SU-DHL-6 (cell line): ENCODE results near the gene SLC7A9.
"Not testable (repeated sequence)": the region's sequence is repeated elsewhere in the genome, so short reads cannot be mapped to it uniquely, and the experiment has no call there.

ENCODE experiments used
- H2AFZ ChIP-seq: fragments of 200-600 bp; sonication (generic); 2 replicates; pipeline ENCODE4 v1.6.1; 2014; ENCODE audit warnings: low read depth, mild to moderate bottlenecking, moderate library complexity, mixed read lengths, antibody characterized with exemption, low read length; ENCODE audit not compliant: severe bottlenecking
- H3F3A ChIP-seq: fragments of 200-600 bp; shearing (Covaris generic); 2 replicates; pipeline ENCODE4 v1.6.0; 2016; ENCODE audit warnings: antibody characterized with exemption, mild to moderate bottlenecking; ENCODE audit not compliant: insufficient read depth
- H3K27ac ChIP-seq: fragments of 200-600 bp; sonication (generic); 2 replicates; pipeline ENCODE4 v1.5.1; 2016; ENCODE audit warnings: low read depth, mild to moderate bottlenecking, low read length, moderate library complexity, mixed read lengths
- H3K27me3 ChIP-seq: fragments of 200-600 bp; sonication (generic), shearing (Covaris generic); 2 replicates; pipeline ENCODE4 v1.6.0; 2014; ENCODE audit warnings: mild to moderate bottlenecking, low read length
- H3K36me3 ChIP-seq: fragments of 200-600 bp; sonication (generic); 2 replicates; pipeline ENCODE4 v1.6.1; 2014; ENCODE audit warnings: mild to moderate bottlenecking, low read length, mixed read lengths
- H3K4me2 ChIP-seq: fragments of 300-600, 200-600 bp; shearing (Covaris generic), sonication (generic); 2 replicates; pipeline ENCODE4 v1.6.0; 2014; ENCODE audit warnings: low read length, low read depth, mild to moderate bottlenecking; ENCODE audit not compliant: poor library complexity, severe bottlenecking
- H3K4me3 ChIP-seq: fragments of 200-600 bp; sonication (generic); 2 replicates; pipeline ENCODE4 v1.5.1; 2014; ENCODE audit warnings: antibody characterized with exemption, low read length, mild to moderate bottlenecking, mixed read lengths; ENCODE audit not compliant: insufficient read depth, poor library complexity, severe bottlenecking
- H3K79me2 ChIP-seq: fragments of 200-600 bp; sonication (generic); 2 replicates; pipeline ENCODE4 v1.6.1; 2014; ENCODE audit warnings: mild to moderate bottlenecking, low read length, moderate library complexity; ENCODE audit not compliant: insufficient read depth
- H3K9ac ChIP-seq: fragments of 200-600 bp; sonication (generic); 2 replicates; pipeline ENCODE4 v1.7.0; 2014; ENCODE audit warnings: mild to moderate bottlenecking, low read length
- H3K9me2 ChIP-seq: fragments of 200-600 bp; sonication (generic); replicated peaks from 2 replicates; pipeline ENCODE4 v1.6.1; 2014; ENCODE audit warnings: low read length; ENCODE audit not compliant: insufficient read depth
- H3K9me3 ChIP-seq: fragments of 200-600 bp; sonication (generic); 2 replicates; pipeline ENCODE4 v1.6.1; 2014; ENCODE audit warnings: low read length, mixed read lengths; ENCODE audit not compliant: insufficient read depth
- H4K20me1 ChIP-seq: fragments of 200-600 bp; sonication (generic); 2 replicates; pipeline ENCODE4 v1.6.1; 2014; ENCODE audit warnings: low read depth, mild to moderate bottlenecking, antibody characterized with exemption, low read length, moderate library complexity, mixed read lengths
- CTCF ChIP-seq: fragments of 200-600 bp; sonication (generic); IDR thresholded peaks from one replicate; pipeline ENCODE4 v1.5.1; 2017; ENCODE audit warnings: antibody characterized with exemption, mild to moderate bottlenecking, low read length, moderate library complexity; ENCODE audit not compliant: insufficient read depth, poor library complexity, severe bottlenecking
- EZH2phosphoT487 ChIP-seq: fragments of 200-600 bp; sonication (generic), shearing (Covaris generic); conservative IDR thresholded peaks from 2 replicates; pipeline ENCODE4 v1.6.1; 2018; ENCODE audit warnings: mild to moderate bottlenecking, antibody characterized with exemption, low read length, moderate library complexity, mixed read lengths

Gene SLC7A9

GRCh38 chr19:32887572-32888215 lies 18.1 kb upstream of the SLC7A9 start:
- Histone ChIP-seq H3K36me3 (no peaks in the 10 kb centered on the region), H3K9ac (no peak overlapping the region), H4K20me1 (no peaks in the 10 kb centered on the region), H3K9me2 (no peaks in the 10 kb centered on the region), H3F3A (no peaks in the 10 kb centered on the region), H2AFZ (no peak overlapping the region), H3K9me3 (no peaks in the 10 kb centered on the region; the same call in 1 of the 2 replicates), H3K4me2 (no peak overlapping the region), H3K79me2 (no peaks in the 10 kb centered on the region), H3K27me3 (no peaks in the 10 kb centered on the region), H3K4me3 (no peak overlapping the region), H3K27ac (no peak overlapping the region)
- TF ChIP-seq EZH2phosphoT487 (no peak), CTCF (no peak)

DNA sequence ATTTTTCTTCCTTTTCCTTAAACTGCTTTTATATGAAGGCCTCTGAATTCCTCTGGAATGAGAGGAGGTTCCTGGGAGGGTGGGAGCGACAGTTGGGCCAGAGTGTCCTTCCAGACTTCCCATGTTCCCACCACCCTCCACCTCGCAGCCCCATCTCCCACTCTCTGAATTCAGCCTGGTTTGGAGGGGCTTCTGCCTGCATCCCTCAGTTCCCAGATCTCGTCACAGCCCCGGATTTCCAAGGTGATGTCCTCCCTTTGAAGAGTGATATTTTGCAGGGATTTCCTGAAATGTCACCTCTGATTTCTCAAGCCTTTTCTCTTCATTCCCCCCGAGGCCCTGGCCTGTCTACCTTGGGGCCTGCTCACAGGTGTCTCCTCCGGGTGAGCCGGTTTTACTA lies 16.7 kb upstream of the SLC7A9 start:
- Histone ChIP-seq H3K79me2 (no peaks in the 10 kb centered on the region), H4K20me1 (no peaks in the 10 kb centered on the region), H3K27me3 (no peaks in the 10 kb centered on the region), H3K9me3 (no peaks in the 10 kb centered on the region), H2AFZ (no peak overlapping the region), H3K9me2 (no peaks in the 10 kb centered on the region), H3K4me2 (no peak overlapping the region), H3F3A (no peaks in the 10 kb centered on the region), H3K27ac (no peak overlapping the region), H3K9ac (no peak overlapping the region), H3K36me3 (no peaks in the 10 kb centered on the region), H3K4me3 (no peak overlapping the region)
- TF ChIP-seq CTCF (no peak), EZH2phosphoT487 (no peak)

DNA sequence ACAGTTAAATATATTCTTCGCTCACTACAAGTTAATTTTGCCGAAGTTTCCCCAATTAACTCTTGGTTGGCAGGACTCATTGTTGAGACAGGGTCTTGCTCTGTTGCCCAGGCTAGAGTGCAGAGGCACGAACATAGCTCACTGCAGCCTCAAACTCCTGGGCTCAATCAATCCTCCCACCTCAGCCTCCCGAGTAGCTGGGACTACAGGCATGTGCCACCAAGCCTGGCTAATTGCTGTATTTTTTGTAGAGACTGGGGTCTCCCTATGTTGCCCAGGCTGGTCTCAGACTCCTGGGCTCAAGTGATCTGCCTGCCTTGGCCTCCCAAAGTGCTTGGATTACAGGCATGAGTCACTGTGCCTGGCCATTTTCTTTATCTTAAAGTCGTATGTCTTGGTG lies 15.7 kb upstream of the SLC7A9 start:
- H3K9ac ChIP-seq, H3K9me3 ChIP-seq, H3K79me2 ChIP-seq, H2AFZ ChIP-seq, H3F3A ChIP-seq, H4K20me1 ChIP-seq, H3K36me3 ChIP-seq, H3K4me3 ChIP-seq, H3K27ac ChIP-seq, H3K9me2 ChIP-seq, H3K4me2 ChIP-seq, H3K27me3 ChIP-seq: not testable (repeated sequence)

- Histone ChIP-seq H3K79me2 (no peaks in the 10 kb centered on the region), H3F3A (no peaks in the 10 kb centered on the region), H3K4me2 (no peak overlapping the region), H3K9ac (no peak overlapping the region), H3K36me3 (no peaks in the 10 kb centered on the region), H3K9me2 (no peaks in the 10 kb centered on the region), H3K4me3 (no peak overlapping the region), H3K27ac (no peak overlapping the region), H3K9me3 (no peaks in the 10 kb centered on the region), H4K20me1 (no peaks in the 10 kb centered on the region), H2AFZ (no peak overlapping the region), H3K27me3 (no peaks in the 10 kb centered on the region)
- no peak for TF ChIP-seq CTCF
Observed at GRCh38 chr19:32881766-32882165, 12.2 kb upstream of the SLC7A9 start.
